ENCODE measurements around the gene TMEM260. TPM values are rescaled to one million over a fixed set of nuclear protein-coding genes. Genes with fewer than 3 reads are reported as not detected.

Gene TMEM260
- 19.1 and 20.0 TPM in 2 replicates for total RNA-seq (2021)
- long read RNA-seq, full-length matches to known transcripts = 25 of 49 reads
- long read RNA-seq, partial matches to known transcripts = 6 of 49 reads
- long read RNA-seq, other reads (novel, unspliced or antisense) = 18 of 49 reads

- H4K8ac ChIP-seq (replicated peaks; ENCODE audit: insufficient read length, low read depth, low read length) = peak within 1 kb of the TSS; percentile 99
- peak within 1 kb of the TSS; percentile 99 for H2BK5ac ChIP-seq (ENCODE audit: insufficient read length, low read length)
- H3K4me2 ChIP-seq (ENCODE audit: insufficient read depth, insufficient read length, low read length) = peak within 1 kb of the TSS; percentile 87
- H3K4me1 ChIP-seq (ENCODE audit: insufficient read depth, low read length) = no peaks in the 10 kb centered on the region; the same call in 1 of the 2 replicates
- peak within 1 kb of the TSS; percentile 79 to 86 for H3K4me3 Mint-ChIP-seq
- H3K27ac ChIP-seq (ENCODE audit: insufficient read length, low read depth, low read length) = peak within 1 kb of the TSS; percentile 37
- H3K9ac ChIP-seq (ENCODE audit: extremely low read depth, insufficient read length, low read length) = peak within 1 kb of the TSS; percentile 99
- peak within 1 kb of the TSS; percentile 99 for H2BK12ac ChIP-seq (ENCODE audit: insufficient read length, low read depth, low read length)
- H3K4ac ChIP-seq (ENCODE audit: low read depth, low read length) = no peak within 1 kb of the TSS; the same call in 1 of the 2 replicates
- H3K36me3 Mint-ChIP-seq (ENCODE audit: insufficient read depth in 1 of 3, low read depth in 3 of 3) = no peaks in the 10 kb centered on the region
- no peaks in the 10 kb centered on the region for H3K27me3 Mint-ChIP-seq (ENCODE audit: low read depth)
- no peaks in the 10 kb centered on the region for H4K20me1 ChIP-seq (ENCODE audit: control insufficient read depth, insufficient read depth, insufficient read length)
- no peak within 1 kb of the TSS; the same call in 1 of the 2 replicates for H2BK15ac ChIP-seq (ENCODE audit: low read depth, low read length)
- no peaks in the 10 kb centered on the region for H3K27me3 ChIP-seq (ENCODE audit: insufficient read depth, low read length)
- H3K79me1 ChIP-seq (ENCODE audit: insufficient read depth, low read depth, low read length, poor library complexity, severe bottlenecking) = no peaks in the 10 kb centered on the region
- H3T11ph ChIP-seq (ENCODE audit: low read length) = peak within 1 kb of the TSS; percentile 92
- H3K4me1 Mint-ChIP-seq = peaks cover 10 to 14% of the 10 kb centered on the region in 2 experiments
- peaks cover 17% of the 10 kb centered on the region; the same call in 1 of the 2 replicates for H3K79me2 ChIP-seq (ENCODE audit: insufficient read depth, low read length)
- peaks cover 4% of the 10 kb centered on the region for H3K23me2 ChIP-seq (ENCODE audit: insufficient read length, low read depth, low read length, poor library complexity, severe bottlenecking)
- no peaks in the 10 kb centered on the region for H3K9me3 ChIP-seq (ENCODE audit: control insufficient read depth, low read depth, low read length)
- H3K56ac ChIP-seq (ENCODE audit: insufficient read length, low read depth, low read length) = no peak within 1 kb of the TSS
- peak within 1 kb of the TSS; percentile 98 for H4K5ac ChIP-seq (ENCODE audit: insufficient read length, low read depth, low read length)
- peak; percentile 80 for TF ChIP-seq CTCF (conservative IDR thresholded peaks at IDR 0.05)
- peak within 1 kb of the TSS; percentile 100 for H3K14ac ChIP-seq (ENCODE audit: insufficient read depth, low read length)
- no peak within 1 kb of the TSS for H2BK20ac ChIP-seq (ENCODE audit: low read depth, low read length, poor library complexity, severe bottlenecking)
- H2BK120ac ChIP-seq (ENCODE audit: low read depth, low read length, poor library complexity, severe bottlenecking) = peak within 1 kb of the TSS; percentile 91
- H3K27ac Mint-ChIP-seq = peak within 1 kb of the TSS; percentile 98 to 100 (median 99)
- H3K18ac ChIP-seq (ENCODE audit: insufficient read length, low read depth, low read length) = peak within 1 kb of the TSS; percentile 100
- H2AK5ac ChIP-seq (ENCODE audit: insufficient read length, low read length) = no peak within 1 kb of the TSS
- no peaks in the 10 kb centered on the region for H3K9me3 Mint-ChIP-seq
- peak; percentile 89 for DNase-seq
- WGBS (ENCODE audit: extremely low coverage, insufficient read length, low lambda C conversion rate) = no CpG with 5 or more reads among the region's 60 CpGs
- peak within 1 kb of the TSS; percentile 96 for H2AFZ ChIP-seq (ENCODE audit: low read length)
- no peak within 1 kb of the TSS for H3K23ac ChIP-seq (ENCODE audit: insufficient read length, low read depth, low read length)
- H4K91ac ChIP-seq (ENCODE audit: insufficient read length, low read depth, low read length) = no peak within 1 kb of the TSS
Observed at GRCh38 chr14:56579345-56580220, at the start of gene TMEM260. Gene TMEM260 (plus strand): TSS chr14:56579798. CDS start chr14:56579915, 117 bp downstream.

Data from H9 (cell line).